ENCODE measurements around the gene GALNT18.

DNA sequence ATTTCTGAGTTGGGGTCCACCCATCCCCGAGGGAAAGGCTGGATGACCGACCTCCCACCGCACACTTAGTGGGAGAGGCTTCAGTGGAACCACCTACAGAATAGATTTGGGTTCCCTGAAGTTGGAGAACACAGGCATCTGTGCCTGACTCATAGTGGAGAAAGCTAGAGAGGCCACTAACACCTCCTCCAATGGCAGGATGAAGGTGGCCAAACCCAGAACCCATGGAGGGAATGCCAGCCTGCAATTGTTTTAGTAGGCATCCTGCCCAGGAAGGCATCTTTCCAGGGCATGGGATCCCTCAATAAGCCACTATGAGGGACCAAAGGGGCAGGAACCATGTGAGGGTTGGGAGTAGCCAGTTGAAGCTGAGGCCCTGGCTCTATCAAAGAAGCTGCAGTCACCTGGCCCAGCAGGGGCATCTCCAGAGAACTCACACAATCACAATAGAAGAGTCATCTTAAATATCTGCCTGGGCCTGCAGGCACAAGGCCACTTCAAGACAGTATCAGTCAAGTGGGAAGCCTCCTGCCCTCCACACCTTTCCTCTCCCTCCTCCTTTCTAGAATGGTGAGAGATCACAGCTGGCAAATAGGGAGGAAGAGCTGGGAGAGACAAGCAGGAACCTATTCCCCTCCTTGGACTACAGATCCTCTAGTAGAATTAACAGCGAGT, 144.7 kb downstream of the GALNT18 start:
- TF ChIP-seq RAD21 (IDR thresholded peaks at IDR 0.05; ENCODE audit: low read depth), result no peak
- TF ChIP-seq TCF12 (IDR thresholded peaks at IDR 0.05; ENCODE audit: low read depth), result no peak
- TF ChIP-seq TAF1 (IDR thresholded peaks at IDR 0.05; ENCODE audit: low read depth), result no peak
- TF ChIP-seq CREB1 (IDR thresholded peaks at IDR 0.05; ENCODE audit: low read depth), result no peak
- TF ChIP-seq YY1 (IDR thresholded peaks at IDR 0.05; ENCODE audit: low read depth), result no peak
- TF ChIP-seq, protein P1, sequence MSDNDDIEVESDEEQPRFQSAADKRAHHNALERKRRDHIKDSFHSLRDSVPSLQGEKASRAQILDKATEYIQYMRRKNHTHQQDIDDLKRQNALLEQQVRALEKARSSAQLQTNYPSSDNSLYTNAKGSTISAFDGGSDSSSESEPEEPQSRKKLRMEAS (IDR thresholded peaks at IDR 0.05), result no peak
- TF ChIP-seq ZBTB7A (IDR thresholded peaks at IDR 0.05; ENCODE audit: low read depth), result no peak
- TF ChIP-seq, protein P2, sequence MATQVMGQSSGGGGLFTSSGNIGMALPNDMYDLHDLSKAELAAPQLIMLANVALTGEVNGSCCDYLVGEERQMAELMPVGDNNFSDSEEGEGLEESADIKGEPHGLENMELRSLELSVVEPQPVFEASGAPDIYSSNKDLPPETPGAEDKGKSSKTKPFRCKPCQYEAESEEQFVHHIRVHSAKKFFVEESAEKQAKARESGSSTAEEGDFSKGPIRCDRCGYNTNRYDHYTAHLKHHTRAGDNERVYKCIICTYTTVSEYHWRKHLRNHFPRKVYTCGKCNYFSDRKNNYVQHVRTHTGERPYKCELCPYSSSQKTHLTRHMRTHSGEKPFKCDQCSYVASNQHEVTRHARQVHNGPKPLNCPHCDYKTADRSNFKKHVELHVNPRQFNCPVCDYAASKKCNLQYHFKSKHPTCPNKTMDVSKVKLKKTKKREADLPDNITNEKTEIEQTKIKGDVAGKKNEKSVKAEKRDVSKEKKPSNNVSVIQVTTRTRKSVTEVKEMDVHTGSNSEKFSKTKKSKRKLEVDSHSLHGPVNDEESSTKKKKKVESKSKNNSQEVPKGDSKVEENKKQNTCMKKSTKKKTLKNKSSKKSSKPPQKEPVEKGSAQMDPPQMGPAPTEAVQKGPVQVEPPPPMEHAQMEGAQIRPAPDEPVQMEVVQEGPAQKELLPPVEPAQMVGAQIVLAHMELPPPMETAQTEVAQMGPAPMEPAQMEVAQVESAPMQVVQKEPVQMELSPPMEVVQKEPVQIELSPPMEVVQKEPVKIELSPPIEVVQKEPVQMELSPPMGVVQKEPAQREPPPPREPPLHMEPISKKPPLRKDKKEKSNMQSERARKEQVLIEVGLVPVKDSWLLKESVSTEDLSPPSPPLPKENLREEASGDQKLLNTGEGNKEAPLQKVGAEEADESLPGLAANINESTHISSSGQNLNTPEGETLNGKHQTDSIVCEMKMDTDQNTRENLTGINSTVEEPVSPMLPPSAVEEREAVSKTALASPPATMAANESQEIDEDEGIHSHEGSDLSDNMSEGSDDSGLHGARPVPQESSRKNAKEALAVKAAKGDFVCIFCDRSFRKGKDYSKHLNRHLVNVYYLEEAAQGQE (IDR thresholded peaks at IDR 0.05; ENCODE audit: low read depth), result no peak
- TF ChIP-seq EP300 (IDR thresholded peaks at IDR 0.05; ENCODE audit: borderline replicate concordance), result no peak
- TF ChIP-seq TEAD4 (IDR thresholded peaks at IDR 0.05), result no peak
- no peak for TF ChIP-seq CEBPB (IDR thresholded peaks at IDR 0.05)
- TF ChIP-seq EGR1 (IDR thresholded peaks at IDR 0.05), result no peak

Data from Ishikawa (cell line).